Stimulated activated memory B cell treated with anti-CD40 and anti-IgM and Interleukin-4, amounts not matched to agents 10 μg/mL and 1 μg/mL and 100 μg/mL, for 72 hours (primary cell): ENCODE measurements around the gene E4F1.

Experiments used
- ATAC-seq: fragments of 150-1000 bp; cut with Tn5 transposase; 2 replicates; pipeline ENCODE4 v1.10.0; 2021
- H3K27ac Mint-ChIP-seq: one replicate; pipeline ENCODE4 v1.8.0; 2022; ENCODE audit warnings: mild to moderate bottlenecking, mixed read lengths
- H3K27me3 Mint-ChIP-seq: one replicate; pipeline ENCODE4 v1.8.0; 2022; ENCODE audit warnings: mixed read lengths
- H3K36me3 Mint-ChIP-seq: one replicate; pipeline ENCODE4 v1.8.0; 2022; ENCODE audit warnings: mixed read lengths
- H3K4me1 Mint-ChIP-seq: one replicate; pipeline ENCODE4 v1.8.0; 2022; ENCODE audit warnings: mixed read lengths
- H3K4me3 Mint-ChIP-seq: one replicate; pipeline ENCODE4 v1.8.0; 2022; ENCODE audit warnings: mild to moderate bottlenecking, moderate library complexity, mixed read lengths
- H3K9me3 Mint-ChIP-seq: one replicate; pipeline ENCODE4 v1.8.0; 2022; ENCODE audit warnings: mixed read lengths

E4F1 gene

GRCh38 chr16:2208308-2208707, 15.1 kb upstream of the E4F1 start:
- Mint-ChIP-seq H3K9me3 (no peaks in the 10 kb centered on the region), H3K36me3 (peaks cover 37% of the 10 kb centered on the region), H3K4me1 (peaks cover 57% of the 10 kb centered on the region), H3K27ac (no peak overlapping the region), H3K4me3 (no peak overlapping the region), H3K27me3 (no peaks in the 10 kb centered on the region)
- ATAC-seq = no peak

DNA sequence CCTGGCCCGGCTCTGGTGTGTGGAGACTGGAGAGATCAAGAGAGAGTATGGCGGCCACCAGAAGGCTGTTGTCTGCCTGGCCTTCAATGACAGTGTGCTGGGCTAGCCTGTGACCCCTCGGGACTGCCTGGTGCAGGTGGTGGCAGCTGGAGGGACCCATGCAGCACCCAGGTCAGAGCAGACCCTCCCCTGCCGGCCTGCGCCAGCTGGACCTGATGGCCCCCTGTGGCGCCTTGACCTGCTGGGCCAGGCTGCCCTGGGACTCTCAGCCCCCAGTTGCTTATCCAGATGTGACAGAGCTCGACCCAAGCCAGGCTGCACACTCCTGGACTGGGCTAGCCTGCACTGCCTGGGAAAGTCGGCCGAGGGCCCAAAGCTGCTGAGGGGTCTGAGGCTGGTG, 14.6 kb upstream of the E4F1 start:
- no peak overlapping the region for H3K4me3 Mint-ChIP-seq
- no peaks in the 10 kb centered on the region for H3K9me3 Mint-ChIP-seq
- H3K36me3 Mint-ChIP-seq = peaks cover 41% of the 10 kb centered on the region
- peaks cover 56% of the 10 kb centered on the region for H3K4me1 Mint-ChIP-seq
- no peak overlapping the region for H3K27ac Mint-ChIP-seq
- no peak for ATAC-seq
- H3K27me3 Mint-ChIP-seq = no peaks in the 10 kb centered on the region

- peaks cover 41% of the 10 kb centered on the region for H3K36me3 Mint-ChIP-seq
- H3K27ac Mint-ChIP-seq = no peak overlapping the region
- H3K4me1 Mint-ChIP-seq = peaks cover 51% of the 10 kb centered on the region
- no peak overlapping the region for H3K4me3 Mint-ChIP-seq
- no peak for ATAC-seq
- no peaks in the 10 kb centered on the region for H3K9me3 Mint-ChIP-seq
- H3K27me3 Mint-ChIP-seq = no peaks in the 10 kb centered on the region
Measured at GRCh38 chr16:2209258-2210008, 14.0 kb upstream of the E4F1 start.

- no peak overlapping the region for H3K27ac Mint-ChIP-seq
- no peaks in the 10 kb centered on the region for H3K27me3 Mint-ChIP-seq
- ATAC-seq = no peak
- no peaks in the 10 kb centered on the region for H3K9me3 Mint-ChIP-seq
- no peak overlapping the region for H3K4me3 Mint-ChIP-seq
- H3K4me1 Mint-ChIP-seq = peaks cover 46% of the 10 kb centered on the region
- H3K36me3 Mint-ChIP-seq = peaks cover 41% of the 10 kb centered on the region
Measured at GRCh38 chr16:2210009-2210332, 13.4 kb upstream of the E4F1 start.

GRCh38 chr16:2210386-2211365, 12.7 kb upstream of the E4F1 start, which contains the start of gene BRICD5:
Gene BRICD5, minus strand, starts transcription at chr16:2210863. Its CDS starts 30 bp downstream, at chr16:2210833.
- no peak within 1 kb of the TSS for H3K27ac Mint-ChIP-seq
- H3K27me3 Mint-ChIP-seq = no peaks in the 10 kb centered on the region
- H3K4me3 Mint-ChIP-seq = no peak within 1 kb of the TSS
- peaks cover 46% of the 10 kb centered on the region for H3K4me1 Mint-ChIP-seq
- no peak for ATAC-seq
- peaks cover 41% of the 10 kb centered on the region for H3K36me3 Mint-ChIP-seq
- no peaks in the 10 kb centered on the region for H3K9me3 Mint-ChIP-seq

DNA sequence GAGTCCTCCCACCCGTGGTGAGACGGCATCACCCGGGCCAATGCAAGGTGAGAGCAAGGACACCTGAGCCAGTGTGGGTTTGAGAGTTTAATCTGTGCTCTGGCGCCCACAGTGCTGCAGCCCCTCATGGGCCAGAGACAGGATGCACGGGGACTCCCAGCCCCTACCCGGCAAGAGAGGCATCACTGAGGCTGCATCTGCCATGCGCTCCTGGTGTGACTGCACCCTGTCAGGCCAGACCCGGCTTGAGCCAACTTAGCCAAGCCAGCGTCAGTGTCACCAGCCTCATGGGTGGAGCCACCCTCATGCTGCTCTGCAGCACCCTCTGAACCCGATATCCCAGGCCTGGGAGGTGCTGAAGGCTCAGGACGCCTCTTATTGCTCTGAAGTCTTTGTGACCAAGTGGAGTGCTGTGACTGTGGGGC, 11.5 kb upstream of the E4F1 start:
- Mint-ChIP-seq H3K27ac (no peak overlapping the region), H3K4me1 (peaks cover 38% of the 10 kb centered on the region), H3K36me3 (peaks cover 41% of the 10 kb centered on the region), H3K27me3 (no peaks in the 10 kb centered on the region), H3K4me3 (no peak overlapping the region), H3K9me3 (no peaks in the 10 kb centered on the region)
- ATAC-seq = no peak

- H3K27me3 Mint-ChIP-seq = no peaks in the 10 kb centered on the region
- H3K4me3 Mint-ChIP-seq = peak overlapping the region; percentile 70
- ATAC-seq = no peak
- H3K9me3 Mint-ChIP-seq = no peaks in the 10 kb centered on the region
- no peak overlapping the region for H3K27ac Mint-ChIP-seq
- H3K36me3 Mint-ChIP-seq = peaks cover 36% of the 10 kb centered on the region
- peaks cover 32% of the 10 kb centered on the region for H3K4me1 Mint-ChIP-seq
Measured at GRCh38 chr16:2212362-2213324, 10.7 kb upstream of the E4F1 start.

- Mint-ChIP-seq H3K9me3 (no peaks in the 10 kb centered on the region), H3K27me3 (no peaks in the 10 kb centered on the region), H3K4me3 (peak overlapping the region; percentile 70), H3K36me3 (peaks cover 24% of the 10 kb centered on the region), H3K4me1 (peaks cover 27% of the 10 kb centered on the region), H3K27ac (peak overlapping the region; percentile 83)
- ATAC-seq = no peak
Measured at GRCh38 chr16:2213817-2214718, 9.3 kb upstream of the E4F1 start.

- Mint-ChIP-seq H3K27me3 (no peaks in the 10 kb centered on the region), H3K9me3 (no peaks in the 10 kb centered on the region), H3K36me3 (peaks cover 24% of the 10 kb centered on the region), H3K4me3 (peak within 1 kb of the TSS; percentile 79), H3K4me1 (peaks cover 27% of the 10 kb centered on the region), H3K27ac (peak within 1 kb of the TSS; percentile 83)
- peak; percentile 97 for ATAC-seq
Measured at GRCh38 chr16:2214719-2214968, 8.7 kb upstream of the E4F1 start, which contains the start of gene PGP. Gene PGP, minus strand, starts transcription at chr16:2214840. Its CDS starts 63 bp downstream, at chr16:2214777.

DNA sequence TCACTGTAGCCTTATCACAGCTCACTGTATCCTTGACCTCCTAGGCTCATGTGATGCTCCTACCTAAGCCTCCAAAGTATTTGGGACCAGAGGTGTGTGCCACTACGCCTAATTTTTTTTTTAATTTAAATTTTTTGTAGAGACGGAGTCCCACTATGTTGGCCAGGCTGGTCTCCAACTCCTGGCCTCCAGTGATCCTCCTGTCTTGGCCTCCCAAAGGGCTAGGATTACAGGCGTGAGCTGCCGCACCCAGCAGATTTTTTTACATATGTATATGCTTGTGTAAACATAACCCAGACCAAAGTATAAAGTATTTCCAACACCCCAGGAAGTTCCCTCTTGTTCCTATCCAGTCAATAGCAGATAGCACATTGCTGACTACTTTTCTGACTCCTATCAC, 7.1 kb upstream of the E4F1 start:
- Mint-ChIP-seq H3K27ac (peak overlapping the region; percentile 83), H3K9me3 (no peaks in the 10 kb centered on the region), H3K4me3 (peak overlapping the region; percentile 79), H3K27me3 (no peaks in the 10 kb centered on the region), H3K36me3 (peaks cover 18% of the 10 kb centered on the region), H3K4me1 (peaks cover 22% of the 10 kb centered on the region)
- no peak for ATAC-seq

DNA sequence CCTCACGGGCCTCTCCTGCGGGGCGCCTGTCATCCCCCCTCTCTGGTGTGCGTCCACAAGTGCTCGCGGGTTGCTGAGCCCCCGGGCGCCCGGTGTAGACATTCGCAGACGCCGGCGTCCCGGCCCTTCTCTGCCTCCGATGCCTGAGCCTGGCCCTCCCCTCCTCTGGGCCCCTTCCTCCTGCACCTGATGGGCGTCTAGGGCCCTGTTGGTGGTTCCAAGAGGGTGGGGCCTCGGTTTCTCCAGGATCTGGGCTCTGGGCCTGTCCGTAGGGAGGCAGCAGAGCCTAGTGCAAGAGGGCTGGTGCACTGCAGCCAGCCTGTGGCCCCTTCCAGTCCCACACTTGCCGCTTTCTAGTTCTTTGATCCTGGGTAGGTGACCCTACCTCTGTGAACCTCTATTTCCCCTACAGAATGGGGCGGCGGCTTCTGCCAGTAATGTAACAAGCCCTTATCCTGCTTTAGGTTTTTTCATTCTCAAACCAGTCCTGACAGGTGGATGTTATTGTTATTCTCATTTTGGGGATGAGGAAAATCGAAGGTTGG, 623 bp downstream of the E4F1 start:
- H3K27me3 Mint-ChIP-seq = no peaks in the 10 kb centered on the region
- ATAC-seq = peak; percentile 25
- no peaks in the 10 kb centered on the region for H3K9me3 Mint-ChIP-seq
- H3K36me3 Mint-ChIP-seq = peaks cover 2% of the 10 kb centered on the region
- H3K4me3 Mint-ChIP-seq = peak overlapping the region; percentile 82
- H3K4me1 Mint-ChIP-seq = peaks cover 12% of the 10 kb centered on the region
- H3K27ac Mint-ChIP-seq = peak overlapping the region; percentile 75

DNA sequence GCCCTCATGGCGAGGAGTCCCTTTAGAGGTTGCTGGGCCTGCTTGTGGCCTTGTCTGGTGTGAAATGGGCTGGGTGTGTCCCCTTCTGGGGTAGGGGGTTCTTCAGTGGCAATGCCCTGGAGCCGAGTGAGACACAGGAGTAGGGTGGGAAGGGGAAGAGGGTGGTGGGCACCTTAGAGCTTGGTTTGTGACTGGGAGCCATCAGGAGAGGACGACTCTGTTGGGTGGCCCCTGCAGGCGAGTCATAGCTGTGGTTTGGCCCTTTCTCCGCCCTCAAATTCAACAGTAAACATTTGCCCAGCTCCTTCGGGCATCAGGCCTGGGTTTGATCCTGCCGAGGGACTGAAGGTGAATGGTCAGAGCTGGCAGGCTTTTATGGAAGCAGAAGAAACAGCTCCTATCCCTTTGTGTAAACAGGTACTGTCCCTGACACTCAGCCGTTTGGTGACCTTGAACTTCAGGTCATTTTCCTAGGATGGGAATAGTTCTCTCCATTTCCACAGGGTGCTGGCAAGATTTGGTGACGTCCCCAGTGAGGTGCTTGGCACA, 2.9 kb downstream of the E4F1 start:
- H3K4me3 Mint-ChIP-seq = no peak overlapping the region
- ATAC-seq = no peak
- H3K27ac Mint-ChIP-seq = no peak overlapping the region
- peaks cover 16% of the 10 kb centered on the region for H3K36me3 Mint-ChIP-seq
- no peaks in the 10 kb centered on the region for H3K9me3 Mint-ChIP-seq
- H3K4me1 Mint-ChIP-seq = peaks cover 12% of the 10 kb centered on the region
- no peaks in the 10 kb centered on the region for H3K27me3 Mint-ChIP-seq

- no peak overlapping the region for H3K27ac Mint-ChIP-seq
- H3K36me3 Mint-ChIP-seq = peaks cover 22% of the 10 kb centered on the region
- ATAC-seq = no peak
- H3K27me3 Mint-ChIP-seq = no peaks in the 10 kb centered on the region
- no peak overlapping the region for H3K4me3 Mint-ChIP-seq
- H3K9me3 Mint-ChIP-seq = no peaks in the 10 kb centered on the region
- peaks cover 12% of the 10 kb centered on the region for H3K4me1 Mint-ChIP-seq
Measured at GRCh38 chr16:2226918-2227317, 3.5 kb downstream of the E4F1 start.
